Muscle of back (tissue), 11 donors: ENCODE results near the gene ADCY1. TPM values are rescaled to one million over a fixed set of nuclear protein-coding genes. Genes with fewer than 3 reads are reported as not detected.

Experiments used
- DNase-seq, 3 donors: peaks; one replicate each; pipeline versions ENCODE4 v3.0.0 to v3.0.0-alpha.2; 2013
- polyA plus RNA-seq, 10 donors: library from polyadenylated mRNA; unstranded; fragments of 120-200 nt; gene quantifications; one replicate each; pipeline ENCODE4 v1.2.1, GENCODE V29; 2013; ENCODE audit not compliant: insufficient read length in 10 of 10

The ADCY1 gene
- polyA plus RNA-seq, 10 donors = 10.6 to 19.7 (median 14.7) TPM

GRCh38 chr7:45689797-45690761 lies 115.9 kb downstream of the ADCY1 start:
- DNase-seq = no peak

DNA sequence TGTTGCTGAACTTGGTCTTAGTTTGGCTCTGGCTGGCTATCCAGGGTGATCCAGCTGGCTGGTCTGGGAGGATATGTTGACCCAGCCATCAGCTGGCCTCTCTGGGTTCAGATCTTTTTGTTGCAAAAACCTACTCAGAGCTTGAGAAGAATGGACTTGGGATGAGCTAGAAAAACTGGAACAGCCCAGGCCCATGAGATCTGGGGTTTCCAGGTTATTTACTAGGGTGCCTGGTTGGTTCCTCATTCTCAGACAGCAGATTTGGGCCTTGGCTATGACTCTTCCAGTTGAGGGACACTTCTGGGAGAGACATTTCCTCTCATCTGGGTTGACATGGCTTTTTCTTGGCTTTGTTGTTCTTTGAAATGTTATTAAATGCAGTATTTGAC lies 116.6 kb downstream of the ADCY1 start:
- DNase-seq = no peak

DNA sequence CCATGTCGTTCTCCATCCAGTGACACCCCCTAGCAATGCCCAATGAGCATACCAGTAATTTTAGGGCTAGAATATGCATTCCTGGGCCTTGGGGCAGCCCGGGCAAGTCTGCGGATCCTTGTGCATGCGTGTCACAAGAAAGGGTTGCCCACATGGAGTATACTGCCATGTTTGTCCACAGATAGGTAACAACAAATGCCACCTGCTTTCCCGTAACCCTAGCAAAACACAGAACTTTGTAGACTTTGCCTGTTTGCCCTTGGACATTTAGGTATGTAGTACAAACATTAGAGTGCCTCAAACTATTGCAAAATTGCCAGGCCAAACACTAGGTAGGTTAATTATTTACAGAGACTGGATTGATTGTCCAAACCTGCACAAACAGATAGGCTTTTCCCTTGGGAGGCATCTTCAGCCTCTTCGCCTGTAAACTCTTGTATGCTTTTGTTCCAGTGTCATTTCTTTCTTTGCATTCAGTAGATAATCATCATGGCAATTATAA lies 117.0 kb downstream of the ADCY1 start:
- no peak for DNase-seq

DNA sequence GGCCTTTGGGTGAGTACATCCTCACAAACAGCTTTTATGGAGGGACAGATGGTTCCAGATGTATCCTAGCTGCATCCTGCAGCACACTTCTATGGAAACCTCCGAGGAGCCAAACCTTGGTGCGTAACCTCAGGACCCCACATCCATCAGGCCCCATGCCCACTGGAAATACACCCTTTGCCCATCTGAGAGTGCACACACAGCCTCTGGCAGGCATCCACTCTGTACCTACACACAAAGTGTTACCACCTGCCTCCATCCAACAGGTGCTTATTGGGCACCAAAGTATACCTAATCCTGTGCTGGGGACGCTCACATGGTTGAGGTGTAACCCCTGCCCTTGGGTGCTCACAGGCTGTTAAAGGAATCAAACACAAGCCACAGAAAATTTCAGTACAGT lies 117.9 kb downstream of the ADCY1 start:
- no peak for DNase-seq

DNA sequence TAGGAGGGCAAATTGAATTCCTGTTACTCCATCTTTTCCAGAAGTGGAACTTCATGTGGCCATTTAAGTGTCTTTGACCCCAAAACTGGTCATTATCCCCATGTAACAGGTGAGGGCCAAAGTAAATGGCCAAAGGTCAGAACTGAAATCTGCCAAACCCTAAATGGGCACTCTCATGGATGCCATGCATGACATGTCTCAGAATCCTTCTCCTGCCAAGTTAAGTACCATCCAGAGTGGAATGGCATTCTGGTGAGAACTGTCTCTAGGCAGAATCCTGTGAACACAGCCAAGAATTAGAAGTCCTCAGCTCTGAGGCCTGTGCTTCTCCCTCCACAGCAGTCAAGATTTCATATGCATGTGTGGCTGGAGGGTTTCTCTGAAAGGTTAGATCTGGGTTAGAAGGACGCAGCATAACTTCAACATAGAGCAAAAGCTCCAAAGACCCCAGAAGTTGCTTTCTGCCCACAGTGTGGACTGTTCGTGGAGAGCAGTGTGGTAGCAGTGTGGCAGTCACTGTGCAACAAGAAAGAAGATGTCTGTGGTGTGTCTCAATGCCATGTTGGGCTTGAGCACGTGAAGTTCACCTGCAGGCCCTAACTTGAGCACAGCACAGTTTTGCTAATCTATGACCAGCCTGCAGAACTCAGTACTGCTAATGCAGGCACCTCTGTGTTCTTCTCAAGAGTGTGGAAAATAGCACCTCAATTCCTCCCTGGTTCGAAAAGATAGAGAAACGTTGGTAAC lies 121.3 kb downstream of the ADCY1 start:
- DNase-seq = no peak

GRCh38 chr7:45696476-45696875 lies 122.3 kb downstream of the ADCY1 start:
- no peak for DNase-seq

DNA sequence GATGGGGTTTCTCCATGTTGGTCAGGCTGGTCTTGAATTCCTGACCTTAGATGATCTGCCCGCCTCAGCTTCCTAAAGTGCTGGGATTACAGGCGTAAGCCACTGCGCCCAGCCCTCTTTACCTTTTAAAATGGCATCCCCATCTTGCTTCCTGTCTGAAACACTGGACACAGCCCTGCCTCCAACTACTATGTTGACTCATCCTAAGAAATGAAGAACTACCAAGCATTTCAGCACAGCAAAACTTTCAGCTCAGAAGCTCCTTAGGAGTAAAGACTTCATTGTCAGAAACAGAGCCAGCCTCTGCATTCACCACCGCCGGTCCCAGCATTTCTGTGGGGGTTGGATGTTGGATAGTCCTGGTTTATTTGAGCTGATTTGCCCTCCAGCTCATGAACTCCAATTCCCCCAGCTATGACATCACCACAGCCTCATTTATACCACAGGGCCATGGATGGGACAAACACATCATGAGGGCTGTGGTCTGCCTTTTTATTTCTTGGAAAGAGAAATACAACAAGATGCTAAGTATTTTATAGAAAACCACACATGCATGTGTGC lies 123.5 kb downstream of the ADCY1 start:
- no peak for DNase-seq

- no peak for DNase-seq
These were observed 124.3 kb downstream of the ADCY1 start for GRCh38 chr7:45698303-45699014.

GRCh38 chr7:45699015-45699309 lies 124.8 kb downstream of the ADCY1 start:
- no peak for DNase-seq

DNA sequence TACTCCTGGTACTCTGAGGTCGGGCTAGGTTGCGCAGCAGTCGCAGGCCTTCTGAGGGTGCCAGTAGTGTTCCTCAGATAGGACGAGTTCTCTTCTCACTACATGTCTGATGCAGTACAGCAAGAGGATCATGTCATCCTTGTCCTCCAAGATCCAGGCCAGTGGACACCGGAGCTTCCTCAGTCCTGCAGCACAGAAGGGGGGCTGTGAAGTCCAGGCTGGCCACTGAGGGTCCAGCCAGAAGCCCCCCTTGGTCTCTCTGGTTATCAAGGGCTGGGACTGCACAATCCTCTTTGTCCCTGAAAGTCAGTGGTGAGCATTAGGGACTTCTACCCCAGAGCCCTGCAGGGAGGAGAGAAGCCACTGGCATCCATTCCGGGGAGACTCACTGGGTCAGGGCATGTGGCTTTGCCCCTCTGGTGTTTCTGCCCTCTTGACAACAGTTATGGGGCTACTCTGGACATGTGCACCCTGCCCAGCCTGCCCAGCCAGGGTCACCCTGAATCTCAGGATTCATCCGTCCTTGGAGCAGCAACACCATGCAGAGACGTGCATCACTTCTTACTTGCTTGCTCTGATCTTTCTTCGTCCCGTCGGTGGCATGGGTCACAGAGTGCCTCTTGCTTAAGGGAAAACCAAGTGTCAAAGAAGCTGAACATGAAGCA lies 125.7 kb downstream of the ADCY1 start:
- DNase-seq = no peak

GRCh38 chr7:45700556-45700955 lies 126.4 kb downstream of the ADCY1 start:
- no peak for DNase-seq

GRCh38 chr7:45701701-45702510 lies 127.7 kb downstream of the ADCY1 start:
- DNase-seq = no peak

GRCh38 chr7:45702751-45703150 lies 128.6 kb downstream of the ADCY1 start:
- DNase-seq = no peak

DNA sequence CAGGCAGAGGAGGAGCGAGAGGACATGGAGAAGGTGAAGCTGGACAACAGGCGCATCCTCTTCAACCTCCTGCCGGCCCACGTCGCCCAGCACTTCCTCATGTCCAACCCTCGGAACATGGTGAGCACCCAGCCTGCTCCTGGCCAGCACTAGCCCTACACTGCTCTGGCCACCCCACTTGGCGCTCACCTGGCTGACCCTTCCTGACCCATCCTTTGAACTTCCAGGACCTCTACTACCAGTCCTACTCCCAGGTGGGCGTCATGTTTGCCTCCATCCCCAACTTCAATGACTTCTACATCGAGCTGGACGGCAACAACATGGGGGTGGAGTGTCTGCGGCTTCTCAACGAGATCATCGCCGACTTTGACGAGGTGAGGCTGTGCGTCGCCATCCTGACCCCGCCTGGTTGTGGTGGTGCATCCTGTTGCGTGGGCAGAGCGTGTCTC lies 129.2 kb downstream of the ADCY1 start:
- DNase-seq = no peak

- no peak for DNase-seq
These were observed 129.9 kb downstream of the ADCY1 start for GRCh38 chr7:45703911-45704682.

DNA sequence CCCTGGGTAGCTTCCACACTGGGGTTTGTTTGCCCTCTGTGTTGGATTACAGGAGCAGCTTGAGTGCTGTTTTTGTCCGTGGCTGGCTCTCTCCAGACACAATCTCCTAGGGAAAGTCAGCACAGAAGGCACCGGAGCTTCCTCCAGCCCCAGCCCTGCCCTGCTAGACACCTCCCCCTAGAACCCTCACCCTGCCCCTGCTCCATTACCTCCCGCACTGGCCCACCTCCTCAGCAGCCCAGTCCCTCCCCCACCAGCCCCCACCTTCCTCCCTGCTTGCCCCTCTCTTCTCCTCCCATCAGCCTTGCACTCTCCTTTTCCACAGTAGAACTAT lies 130.5 kb downstream of the ADCY1 start:
- no peak for DNase-seq

- DNase-seq = no peak
These were observed 134.1 kb downstream of the ADCY1 start for GRCh38 chr7:45708046-45708950.

DNA sequence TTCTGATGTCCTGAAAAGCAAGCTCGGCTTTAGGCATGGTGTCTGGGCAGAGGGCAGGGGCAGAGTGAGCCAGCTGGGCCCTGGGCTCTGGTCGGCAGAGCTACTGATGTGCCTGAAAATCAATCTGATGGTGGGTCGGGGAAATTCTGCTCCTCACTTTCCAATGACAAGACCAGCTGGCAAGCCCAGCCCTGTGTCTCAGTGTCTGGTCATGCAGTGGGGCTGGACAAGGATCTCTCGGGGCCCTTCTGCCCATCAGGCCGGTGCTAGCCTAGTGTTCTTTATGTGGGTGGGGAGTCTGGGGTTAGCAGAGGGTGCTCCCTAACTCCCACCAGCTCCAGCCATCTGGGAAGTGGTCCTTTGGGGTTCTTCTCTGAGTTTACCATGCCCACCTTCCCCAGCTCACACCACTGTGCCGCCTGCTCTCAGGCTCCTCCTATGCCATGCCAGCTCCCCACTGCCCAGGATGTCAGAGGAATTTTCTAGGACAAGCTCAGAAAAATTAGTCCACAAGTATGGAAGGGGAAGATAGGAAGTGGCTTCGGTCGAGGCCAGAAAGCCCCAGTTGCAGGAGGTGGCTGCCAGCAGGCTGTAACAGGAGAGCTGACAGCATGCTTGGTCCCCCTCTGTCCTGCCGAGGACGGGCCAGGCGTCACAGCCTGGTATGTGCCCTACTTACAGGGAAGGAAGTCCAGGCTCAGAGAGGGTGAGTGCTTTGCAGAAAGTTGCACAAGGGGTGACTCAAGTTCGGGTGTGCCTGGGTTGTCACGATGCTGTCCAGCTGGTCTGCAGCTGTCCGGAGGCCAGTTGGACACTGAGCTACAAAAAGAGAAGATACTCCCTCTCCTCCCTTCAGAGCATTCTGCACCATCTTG lies 135.2 kb downstream of the ADCY1 start:
- DNase-seq = peak in 1 of 3 donors; percentile 21
